ENCODE measurements around the gene GAL3ST3.

Gene GAL3ST3

GRCh38 chr11:66073669-66074068 lies 24.7 kb upstream of the GAL3ST3 start:
- TF ChIP-seq, protein P1, sequence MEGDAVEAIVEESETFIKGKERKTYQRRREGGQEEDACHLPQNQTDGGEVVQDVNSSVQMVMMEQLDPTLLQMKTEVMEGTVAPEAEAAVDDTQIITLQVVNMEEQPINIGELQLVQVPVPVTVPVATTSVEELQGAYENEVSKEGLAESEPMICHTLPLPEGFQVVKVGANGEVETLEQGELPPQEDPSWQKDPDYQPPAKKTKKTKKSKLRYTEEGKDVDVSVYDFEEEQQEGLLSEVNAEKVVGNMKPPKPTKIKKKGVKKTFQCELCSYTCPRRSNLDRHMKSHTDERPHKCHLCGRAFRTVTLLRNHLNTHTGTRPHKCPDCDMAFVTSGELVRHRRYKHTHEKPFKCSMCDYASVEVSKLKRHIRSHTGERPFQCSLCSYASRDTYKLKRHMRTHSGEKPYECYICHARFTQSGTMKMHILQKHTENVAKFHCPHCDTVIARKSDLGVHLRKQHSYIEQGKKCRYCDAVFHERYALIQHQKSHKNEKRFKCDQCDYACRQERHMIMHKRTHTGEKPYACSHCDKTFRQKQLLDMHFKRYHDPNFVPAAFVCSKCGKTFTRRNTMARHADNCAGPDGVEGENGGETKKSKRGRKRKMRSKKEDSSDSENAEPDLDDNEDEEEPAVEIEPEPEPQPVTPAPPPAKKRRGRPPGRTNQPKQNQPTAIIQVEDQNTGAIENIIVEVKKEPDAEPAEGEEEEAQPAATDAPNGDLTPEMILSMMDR (IDR thresholded peaks at IDR 0.05; ENCODE audit: low read depth, low read length, missing control alignments), result no peak
- DNase-seq (ENCODE audit: low read depth), result no peak
- no peak overlapping the region for H3K4me3 ChIP-seq (ENCODE audit: low read depth, low read length)

GRCh38 chr11:66072518-66072917 lies 23.6 kb upstream of the GAL3ST3 start:
- TF ChIP-seq, protein P1 (IDR thresholded peaks at IDR 0.05; ENCODE audit: low read depth, low read length, missing control alignments), result no peak
- DNase-seq (ENCODE audit: low read depth), result no peak
- H3K4me3 ChIP-seq (ENCODE audit: low read depth, low read length), result peak overlapping the region; percentile 56; the same call in 1 of the 2 replicates

- DNase-seq (ENCODE audit: low read depth), result no peak
- TF ChIP-seq, protein P1 (IDR thresholded peaks at IDR 0.05; ENCODE audit: low read depth, low read length, missing control alignments), result no peak
- H3K4me3 ChIP-seq (ENCODE audit: low read depth, low read length), result peak overlapping the region; percentile 56
Measured at GRCh38 chr11:66072081-66072480, 23.1 kb upstream of the GAL3ST3 start.

- peak overlapping the region; percentile 56 for H3K4me3 ChIP-seq (ENCODE audit: low read depth, low read length)
- no peak for DNase-seq (ENCODE audit: low read depth)
- TF ChIP-seq, protein P1 (IDR thresholded peaks at IDR 0.05; ENCODE audit: low read depth, low read length, missing control alignments), result no peak
Measured at GRCh38 chr11:66071381-66071801, 22.4 kb upstream of the GAL3ST3 start.

- TF ChIP-seq, protein P1 (IDR thresholded peaks at IDR 0.05; ENCODE audit: low read depth, low read length, missing control alignments), result no peak
- peak overlapping the region; percentile 56 for H3K4me3 ChIP-seq (ENCODE audit: low read depth, low read length)
- no peak for DNase-seq (ENCODE audit: low read depth)
Measured at GRCh38 chr11:66070604-66071380, 21.8 kb upstream of the GAL3ST3 start.

DNA sequence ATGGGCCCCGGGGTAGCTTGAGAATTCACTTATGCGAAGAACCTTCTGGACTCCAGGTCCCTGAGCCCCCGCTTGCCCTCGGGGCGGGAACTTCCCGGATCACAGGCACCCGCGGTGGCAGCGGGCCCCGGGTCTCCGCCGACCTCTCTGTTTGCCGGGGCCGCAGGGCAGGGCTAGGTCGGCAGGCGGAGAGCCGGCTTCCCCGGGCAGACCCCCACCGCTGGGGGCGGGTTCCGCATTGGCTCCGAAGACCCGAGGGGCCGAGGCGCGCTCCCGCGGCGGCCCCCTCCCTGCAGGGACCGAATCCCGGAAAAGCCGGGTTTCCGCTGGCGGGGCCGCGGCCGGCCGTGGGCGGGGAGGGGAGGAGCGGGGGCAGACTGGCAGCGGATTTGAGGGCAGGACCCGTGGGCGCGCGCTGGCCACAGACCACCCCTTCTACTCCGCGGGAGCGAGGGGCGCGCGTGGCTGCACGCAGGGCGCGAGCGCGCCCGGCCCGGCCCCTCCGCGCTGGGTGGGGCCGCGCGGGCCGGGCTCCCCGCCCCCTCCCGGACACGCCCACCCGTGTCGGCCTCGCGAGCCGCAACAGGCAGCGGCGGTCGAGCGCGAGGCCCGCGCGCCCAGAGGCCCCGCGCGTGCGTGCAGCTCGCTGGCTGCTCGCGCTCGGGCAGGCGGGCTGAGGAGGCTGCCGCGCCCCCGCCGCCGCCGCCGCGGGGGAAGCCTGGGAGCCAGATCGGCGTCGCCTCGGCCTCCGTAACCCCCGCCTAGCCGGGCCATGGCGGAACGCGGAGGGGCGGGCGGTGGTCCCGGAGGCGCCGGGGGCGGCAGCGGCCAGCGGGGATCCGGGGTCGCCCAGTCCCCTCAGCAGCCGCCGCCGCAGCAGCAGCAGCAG lies 21.0 kb upstream of the GAL3ST3 start, which contains the start of gene PACS1:
Gene PACS1 (plus strand): TSS at position 558 of the 889 bp plus-strand sequence. CDS start 215 bp downstream, at position 773.
- TF ChIP-seq, protein P1 (IDR thresholded peaks at IDR 0.05; ENCODE audit: low read depth, low read length, missing control alignments), result no peak
- peak within 1 kb of the TSS; percentile 56 for H3K4me3 ChIP-seq (ENCODE audit: low read depth, low read length)
- DNase-seq (ENCODE audit: low read depth), result no peak

All from GM12864 (cell line).